Hypothalamus (tissue), 51 donors: ENCODE measurements around the gene KLF9.

Experiments used
- DNase-seq, 51 donors: peaks; one replicate each; lab custom pipeline; 2025; lab: John Stamatoyannopoulos, UW

The KLF9 gene

DNA sequence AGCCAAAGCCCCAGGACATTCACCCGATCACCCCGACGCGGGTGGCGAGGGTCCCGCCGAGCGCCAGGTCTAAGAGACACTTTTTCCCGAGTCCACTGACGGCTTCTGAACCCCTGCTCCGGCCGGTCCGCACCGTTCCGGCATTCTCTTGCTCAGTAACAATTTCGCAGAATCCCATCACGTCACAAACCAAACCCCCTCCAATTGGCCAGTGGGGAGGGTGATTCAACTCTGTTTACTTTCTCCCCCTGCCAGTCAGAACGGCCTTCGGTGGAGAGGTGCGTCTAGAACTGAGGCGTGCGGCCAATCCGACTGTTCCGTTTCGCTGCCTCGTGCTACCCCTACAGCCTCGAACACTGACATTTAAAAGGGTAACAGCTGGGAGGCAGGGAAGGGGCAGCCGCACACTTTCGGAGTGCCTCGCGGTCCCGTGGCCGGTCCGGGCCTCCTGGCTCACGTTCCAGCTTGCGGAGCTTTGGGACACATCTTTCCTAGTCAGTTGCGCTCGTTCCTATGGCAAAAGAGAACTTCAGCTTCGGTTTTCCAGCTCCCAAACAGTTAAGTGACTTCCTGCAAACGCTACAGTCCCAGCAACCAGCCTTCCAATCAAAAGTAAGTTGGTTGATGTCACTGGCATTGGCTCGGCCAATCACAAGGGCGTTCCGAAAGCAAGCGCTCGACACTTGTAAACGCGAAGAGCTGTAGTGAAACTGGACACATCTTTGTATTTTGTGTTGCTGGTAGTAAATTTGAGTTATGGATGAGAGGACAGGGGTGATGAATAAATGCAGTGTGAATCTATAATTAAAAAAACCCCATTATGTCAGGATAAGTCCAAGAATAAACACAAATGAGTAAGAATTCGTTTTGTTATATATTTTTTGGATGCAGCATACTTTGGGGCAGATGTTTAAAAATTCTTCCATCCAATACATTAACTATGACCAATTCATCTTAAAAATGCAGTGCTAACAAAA, at the start of gene KLF9:
KLF9 (minus strand) TSS at position 859 of the 977 bp plus-strand sequence. CDS start 1,294 bp downstream, outside the sequence.
- DNase-seq: peak; percentile 53 to 99 (median 90)

DNA sequence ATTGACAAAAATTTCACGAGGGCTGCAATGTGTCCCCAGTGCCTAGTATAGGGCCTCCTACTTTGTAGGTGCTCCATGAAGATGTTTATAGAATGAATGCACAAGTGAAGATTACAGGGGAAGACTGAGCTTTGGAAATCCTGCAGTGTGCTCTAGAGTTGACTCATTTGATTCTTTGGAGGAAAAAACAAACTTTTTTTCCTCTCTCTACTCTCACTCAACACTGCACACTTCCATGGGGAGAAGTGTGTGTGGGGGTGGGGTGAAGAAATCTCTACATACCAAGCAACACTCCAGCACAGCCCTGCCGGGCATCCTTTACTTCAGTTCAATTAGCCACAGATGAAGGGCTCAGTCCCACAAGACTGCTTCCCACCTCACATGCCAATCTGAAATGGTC, 49.4 kb upstream of the KLF9 start:
- DNase-seq: no peak

DNA sequence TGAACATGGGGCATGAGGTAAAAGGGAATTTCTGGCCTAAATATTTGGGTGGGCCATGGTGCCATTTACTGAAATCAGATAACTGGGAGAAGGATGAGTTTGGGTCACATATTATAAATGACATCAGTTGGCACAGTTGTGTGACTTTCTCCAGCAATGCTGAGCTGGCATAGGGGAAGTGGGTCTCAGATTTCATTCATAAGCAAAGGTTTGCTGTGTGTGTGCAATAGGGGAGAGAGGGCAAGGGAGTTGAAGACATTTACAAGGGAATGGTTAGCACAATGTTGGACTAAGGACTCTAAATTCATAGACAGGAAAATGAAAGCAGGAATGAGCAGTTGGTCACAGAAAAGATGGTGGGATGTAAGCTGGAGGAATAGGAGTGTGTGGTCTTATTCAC, 47.8 kb upstream of the KLF9 start:
- no peak for DNase-seq

DNA sequence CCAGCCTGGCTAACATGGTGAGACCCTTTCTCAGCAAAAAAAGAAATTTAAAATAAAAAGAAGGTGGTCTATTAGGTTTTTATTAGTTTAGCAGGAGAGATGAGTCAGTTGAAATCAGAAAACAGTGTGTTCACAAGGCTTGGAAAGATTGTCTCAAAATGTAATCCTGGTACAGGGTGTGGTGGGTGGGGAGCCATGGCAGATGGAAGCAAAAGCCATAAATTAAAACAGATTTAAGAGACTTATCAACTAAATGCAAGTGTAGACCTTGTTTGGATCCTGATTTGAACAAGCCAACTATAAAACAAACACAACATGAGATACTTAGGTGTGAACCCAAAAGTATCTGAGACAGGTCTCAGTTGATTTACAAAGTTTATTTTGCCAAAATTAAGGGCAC, 42.8 kb upstream of the KLF9 start:
- DNase-seq: no peak

DNA sequence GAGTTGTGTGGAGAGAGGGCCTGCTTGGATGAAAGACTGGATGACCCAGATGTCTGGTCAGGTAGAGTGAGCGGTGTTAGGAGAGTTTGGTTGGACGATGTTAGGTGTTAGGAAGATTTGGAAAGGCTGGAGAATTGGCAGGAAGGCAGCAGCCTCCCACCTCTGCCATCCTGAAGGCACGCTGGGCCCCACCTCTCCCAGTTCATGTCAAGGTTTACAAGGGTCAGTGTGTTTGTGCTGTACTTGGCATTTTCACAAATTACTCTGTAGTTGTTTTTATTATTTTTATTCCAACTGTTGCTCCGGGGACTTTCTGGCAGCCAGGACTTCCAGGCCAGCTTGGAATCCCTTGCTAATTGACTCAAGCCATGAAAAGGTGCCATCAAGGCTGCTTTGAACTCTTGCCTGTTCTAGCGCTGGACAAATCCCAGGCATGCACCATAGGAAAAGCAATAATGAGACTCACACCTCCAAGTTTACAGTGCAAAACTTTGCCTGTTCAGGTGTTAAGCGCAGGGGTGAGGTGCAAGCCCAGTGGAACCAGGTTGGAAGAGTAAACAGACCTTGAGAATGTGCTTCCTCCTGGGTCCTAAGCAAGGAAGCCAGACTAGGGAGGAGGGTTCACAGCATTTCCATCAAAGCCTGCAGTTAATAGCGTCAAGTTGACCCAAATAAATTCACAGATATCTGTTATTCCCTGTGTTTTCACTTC, 41.7 kb upstream of the KLF9 start:
- DNase-seq: no peak

DNA sequence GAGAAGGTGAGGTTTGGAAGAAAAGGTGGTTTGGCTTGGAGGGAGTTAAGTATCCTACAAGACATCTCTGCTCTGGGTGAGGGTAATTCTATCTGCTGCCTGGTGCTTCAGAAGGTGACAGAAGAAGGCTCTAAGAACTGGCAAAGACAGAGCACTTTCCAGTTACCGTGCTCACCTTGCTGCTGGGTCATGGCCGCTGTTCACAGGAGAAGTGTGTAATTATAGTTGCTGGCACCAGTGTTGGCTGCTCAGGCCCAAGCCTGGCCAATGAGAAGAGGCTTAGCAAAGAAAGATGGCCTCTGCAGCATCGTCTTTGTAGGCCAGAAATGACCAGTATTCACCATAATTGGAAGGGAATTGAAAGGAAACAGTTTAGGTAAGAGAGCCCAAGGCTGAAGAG, 37.9 kb upstream of the KLF9 start:
- no peak for DNase-seq

DNA sequence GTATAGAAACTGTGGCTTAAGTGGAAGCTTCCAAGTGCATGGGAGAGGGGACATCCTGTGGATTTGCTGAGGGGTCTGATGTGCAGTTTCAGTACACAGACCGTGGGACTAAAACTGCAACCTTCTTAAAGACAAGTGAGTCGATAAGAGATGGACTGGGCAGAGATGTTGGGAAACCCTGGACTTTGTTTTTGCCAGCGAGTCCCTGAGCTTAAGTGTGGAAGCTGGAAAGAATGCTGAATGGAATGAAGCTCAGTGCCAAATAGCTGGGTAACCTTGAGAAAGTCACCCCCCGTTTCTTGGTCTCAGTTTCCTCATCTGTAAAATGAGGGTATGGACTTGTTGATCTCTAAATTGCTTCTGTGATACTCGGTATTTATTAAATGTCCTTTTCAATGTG, 37.3 kb upstream of the KLF9 start:
- no peak for DNase-seq

DNA sequence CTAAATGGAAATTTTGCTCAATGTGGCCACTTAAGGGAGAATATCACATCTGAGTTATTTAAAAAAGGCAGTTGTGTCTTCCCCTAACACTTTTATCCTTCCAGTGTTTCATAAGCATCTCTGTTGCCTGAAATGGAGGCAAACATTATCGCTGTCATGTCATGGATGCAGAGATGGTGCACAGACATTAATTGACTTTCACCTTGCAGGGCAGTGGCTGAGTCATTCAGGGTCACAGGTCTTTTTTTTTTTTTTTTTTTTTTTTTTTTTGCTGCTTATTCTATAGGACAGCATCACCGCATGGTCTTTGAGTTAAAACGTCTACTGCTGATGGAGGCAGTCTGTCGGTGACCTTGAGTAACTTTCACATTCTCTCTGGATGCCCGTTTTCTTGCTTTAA, 36.3 kb upstream of the KLF9 start:
- no peak for DNase-seq

DNA sequence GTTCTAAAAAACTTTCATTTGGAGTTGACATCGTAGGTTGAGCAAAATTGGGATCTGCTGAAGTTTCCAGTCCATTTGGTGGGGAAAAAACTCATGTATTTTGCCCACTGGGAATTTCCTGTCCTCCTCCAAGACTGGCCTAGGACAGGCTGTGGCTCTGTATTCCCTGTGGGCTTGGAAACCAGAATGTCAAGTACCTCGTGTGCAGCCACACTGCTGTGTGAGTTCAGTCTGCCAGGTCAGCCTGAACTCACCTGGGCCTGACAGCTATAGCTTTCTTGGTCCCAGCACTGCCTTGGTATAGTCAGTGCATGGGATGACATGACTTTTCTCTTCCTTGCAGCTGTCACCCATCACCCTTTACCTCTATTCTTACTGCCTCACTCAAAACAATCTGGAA, 35.0 kb upstream of the KLF9 start:
- no peak for DNase-seq

DNA sequence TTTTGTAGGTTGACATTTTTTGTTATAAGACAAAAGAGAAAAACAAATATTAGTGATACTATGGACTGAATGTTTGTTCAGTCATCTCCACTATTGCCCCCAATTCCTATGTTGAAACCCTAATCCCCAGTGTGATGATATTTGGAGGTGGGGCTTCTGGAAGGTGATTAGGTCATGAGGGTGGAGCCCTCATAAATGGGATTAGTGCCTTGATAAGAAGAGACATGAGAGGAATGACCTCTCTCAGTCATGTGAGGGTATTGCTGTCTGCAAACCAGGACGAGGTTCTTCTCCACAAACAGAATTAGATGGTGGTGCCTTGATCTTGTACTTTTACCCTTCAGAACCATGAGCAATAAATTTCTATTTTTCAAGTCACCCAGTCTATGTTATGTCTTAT, 34.5 kb upstream of the KLF9 start:
- DNase-seq: no peak

DNA sequence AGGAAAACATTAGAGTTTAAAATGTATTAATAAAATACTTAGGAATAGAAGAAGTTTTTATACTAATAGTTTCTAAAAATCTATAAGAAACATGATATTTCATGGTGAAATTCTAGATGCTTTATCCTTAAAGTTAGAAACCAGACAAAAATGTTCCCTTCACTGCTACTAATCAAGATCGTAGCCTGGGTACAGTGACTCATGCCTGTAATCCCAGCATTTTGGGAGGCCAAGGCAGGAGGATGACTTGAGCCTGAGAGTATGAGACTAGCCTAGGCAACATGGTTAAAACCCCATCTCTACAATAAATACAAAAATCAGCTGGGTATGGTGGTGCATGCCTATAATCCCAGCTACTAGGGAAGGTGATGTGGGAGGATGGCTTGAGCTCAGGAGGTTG, 30.4 kb upstream of the KLF9 start:
- DNase-seq: no peak

DNA sequence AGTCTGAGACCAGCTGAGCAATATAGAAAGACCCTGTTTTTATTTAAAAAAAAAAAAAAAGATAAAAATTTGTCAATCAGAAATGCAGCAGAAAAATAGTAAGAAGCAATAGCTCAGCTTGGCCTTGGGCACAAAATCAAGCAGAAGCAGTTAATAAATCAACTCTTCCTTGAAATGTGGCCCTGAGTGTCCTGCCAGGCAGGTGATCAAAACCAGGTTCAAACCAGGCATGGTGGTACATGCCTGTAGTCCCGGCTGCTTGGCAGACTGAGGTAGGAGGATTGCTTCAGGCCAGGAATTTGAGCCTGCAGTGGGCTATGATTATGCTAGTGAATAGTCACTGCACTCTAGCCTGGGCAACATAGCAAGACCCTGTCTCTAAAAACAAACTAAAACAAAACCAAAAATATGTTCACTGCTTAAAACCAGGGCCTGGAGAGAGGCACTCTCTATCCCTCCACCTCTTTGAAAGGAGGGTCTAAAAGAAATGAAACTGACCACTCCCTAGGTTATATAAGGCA, 27.9 kb upstream of the KLF9 start:
- DNase-seq: no peak

DNA sequence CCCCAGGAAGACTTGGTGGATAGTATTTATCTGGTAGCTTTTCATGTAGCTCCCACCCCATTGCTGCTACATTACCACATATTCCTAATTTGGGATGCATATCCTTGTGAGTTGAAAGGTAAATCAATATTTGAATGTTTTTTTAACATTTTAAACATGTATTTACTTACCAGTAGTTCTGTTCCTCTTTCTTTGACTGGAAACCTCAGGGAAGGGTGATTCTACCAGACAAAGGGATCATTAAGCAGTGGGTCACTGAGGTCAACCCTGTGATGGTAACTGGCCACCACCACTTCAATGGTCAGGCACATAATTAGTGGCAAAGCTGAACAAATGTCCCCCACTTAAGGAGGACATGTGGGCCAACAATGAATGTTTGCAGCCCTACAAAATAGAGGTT, 27.2 kb upstream of the KLF9 start:
- no peak for DNase-seq

DNA sequence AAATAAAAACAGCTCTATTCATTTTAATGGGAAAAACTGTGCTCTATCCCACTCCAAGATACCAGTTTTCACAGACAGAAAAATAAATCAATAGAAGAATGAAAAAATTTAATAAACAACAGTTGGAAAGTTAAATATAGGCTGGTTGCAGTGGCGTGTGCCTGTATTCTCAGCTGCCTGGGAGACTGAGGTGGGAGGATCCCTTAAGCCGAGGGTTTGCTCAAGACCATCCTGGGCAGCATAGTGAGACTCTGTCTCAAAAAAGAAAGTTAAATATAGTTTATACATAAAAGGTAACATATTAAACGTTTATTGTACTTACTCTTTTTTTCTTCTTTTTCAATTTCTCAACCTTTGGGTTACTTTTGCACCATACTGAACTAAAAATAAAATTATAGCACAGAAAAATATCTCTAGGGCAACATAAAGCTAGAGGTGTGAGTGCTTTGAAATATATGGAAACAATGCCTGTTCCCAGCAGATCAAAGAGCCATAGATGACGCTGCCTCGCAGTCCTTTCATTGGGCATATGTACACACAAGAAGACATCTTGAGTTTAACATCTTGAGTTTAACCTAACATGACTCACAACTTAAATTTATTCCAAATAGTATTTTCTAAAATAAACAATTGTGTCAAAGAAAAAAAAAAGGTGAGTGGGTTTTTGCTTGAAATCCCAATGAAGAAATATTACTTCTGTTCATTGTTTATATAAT, 25.7 kb upstream of the KLF9 start:
- no peak for DNase-seq

DNA sequence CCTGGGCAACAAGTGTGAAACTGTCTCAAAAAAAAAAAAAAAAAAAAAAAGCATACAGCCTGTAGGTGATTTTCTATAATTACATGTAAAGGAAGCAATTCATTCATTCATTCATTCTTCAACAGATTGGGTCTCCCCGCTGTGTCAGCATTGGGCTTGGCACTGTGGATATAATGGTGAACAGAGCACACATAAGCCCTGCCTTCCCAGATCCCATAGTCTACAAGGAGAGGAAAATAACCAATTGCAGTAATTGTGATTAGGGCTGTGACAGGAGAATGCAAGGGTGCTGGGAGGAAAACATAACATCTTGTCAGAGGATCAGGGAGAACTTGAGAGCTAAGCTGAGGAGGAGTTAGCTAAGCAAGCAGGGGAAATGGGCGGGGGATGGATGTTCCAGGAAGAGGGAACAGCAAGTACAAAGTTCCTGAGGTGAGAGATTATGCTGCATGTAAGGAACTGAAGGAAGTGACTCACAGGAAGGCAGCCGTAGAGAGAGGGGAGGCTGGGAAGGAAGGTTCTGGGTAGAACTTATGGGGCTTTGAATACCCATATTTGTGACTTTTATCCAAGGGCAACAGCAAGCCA, 24.0 kb upstream of the KLF9 start:
- peak in 2 of 51 donors; percentile 6 to 17 for DNase-seq

DNA sequence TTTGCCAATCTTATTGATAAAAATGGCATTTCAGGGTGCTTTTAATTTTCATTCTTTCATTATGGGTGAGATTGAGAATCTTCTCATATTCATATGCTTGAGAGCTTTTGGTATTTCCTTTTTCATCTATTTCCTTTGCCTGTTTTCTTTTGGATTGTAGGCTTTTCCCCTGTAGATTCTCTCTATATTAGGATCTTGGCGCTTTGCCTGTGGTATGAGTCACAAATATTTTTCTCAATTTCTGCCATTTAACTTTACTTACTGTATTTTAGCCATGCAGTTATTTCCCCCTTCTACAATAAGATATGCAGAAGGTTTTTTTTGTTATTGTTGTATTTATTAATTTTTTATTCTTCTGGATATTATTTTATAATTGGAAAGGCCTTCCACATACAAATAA, 21.5 kb upstream of the KLF9 start:
- DNase-seq: no peak

DNA sequence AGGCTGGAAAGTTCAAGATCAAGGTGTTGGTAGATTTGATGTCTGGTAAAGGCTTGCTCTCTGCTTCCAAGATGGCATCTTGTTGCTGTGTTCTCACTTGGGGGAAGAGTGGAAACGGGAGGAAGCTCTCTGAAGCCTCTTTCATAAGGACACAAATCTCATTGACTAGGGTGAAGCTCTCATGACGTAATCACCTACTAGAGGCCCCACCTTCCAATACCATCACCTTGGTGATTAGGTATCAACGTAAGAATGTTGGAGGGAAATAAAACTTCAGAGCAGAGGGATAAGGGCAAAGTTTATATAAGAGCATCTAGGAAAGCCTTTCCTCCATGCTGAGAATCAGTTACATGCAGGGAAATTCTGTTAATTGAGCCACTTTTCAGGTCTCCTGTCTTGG, 15.4 kb upstream of the KLF9 start:
- DNase-seq: no peak

DNA sequence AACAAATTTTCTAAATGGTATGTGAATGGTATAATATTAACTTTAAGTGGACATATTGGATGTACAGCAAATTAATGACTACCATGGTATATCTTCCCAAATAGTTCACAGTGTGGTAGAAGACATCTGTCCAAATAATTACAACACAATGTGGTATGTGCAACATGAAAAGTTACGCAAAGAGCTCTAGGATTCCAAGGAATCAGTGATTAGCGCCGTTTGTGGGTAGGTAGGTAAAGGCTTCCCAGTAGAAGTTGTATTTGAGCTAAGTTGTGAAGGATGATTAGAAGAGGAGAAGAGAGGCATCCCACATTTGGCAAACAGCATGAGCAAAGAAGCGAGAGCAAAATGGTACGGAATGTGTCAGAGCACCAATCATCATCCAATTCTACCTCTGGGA, 14.3 kb upstream of the KLF9 start:
- DNase-seq: no peak

DNA sequence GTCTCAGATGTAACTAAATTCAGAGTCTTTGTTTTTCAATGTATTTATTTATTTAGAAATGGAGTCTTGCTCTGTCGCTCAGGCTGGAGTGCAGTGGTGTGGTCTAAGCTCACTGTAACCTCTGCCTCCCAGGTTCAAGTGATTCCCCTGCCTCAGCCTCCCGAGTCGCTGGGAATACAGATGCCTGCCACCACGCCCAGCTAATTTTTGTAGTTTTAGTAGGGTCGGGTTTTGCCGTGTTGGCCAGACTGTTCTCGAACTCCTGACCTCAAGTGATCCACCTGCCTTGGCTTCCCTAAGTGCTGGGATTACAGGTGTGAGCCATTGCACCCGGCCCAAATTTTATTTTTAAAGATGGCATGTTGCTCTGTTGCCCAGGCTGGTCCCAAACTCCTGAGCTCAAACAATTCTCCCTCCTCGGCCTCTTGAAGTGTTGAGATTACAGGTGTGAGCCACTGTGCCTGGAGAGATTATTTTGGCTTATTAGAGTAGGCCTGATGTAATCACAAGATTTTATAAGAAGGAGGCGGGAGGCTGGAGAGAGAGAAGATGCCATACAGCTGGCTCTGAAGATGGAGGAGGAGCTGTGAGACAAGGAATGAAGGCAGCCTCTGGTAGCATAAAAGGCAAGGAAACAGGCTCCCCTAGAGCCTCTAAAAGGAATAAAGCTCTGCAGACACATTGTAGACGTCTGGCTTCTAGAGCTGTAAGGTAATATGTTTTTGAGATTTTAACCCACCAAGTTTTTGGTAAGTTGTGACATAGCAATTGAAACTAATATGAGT, 12.9 kb upstream of the KLF9 start:
- DNase-seq: no peak

DNA sequence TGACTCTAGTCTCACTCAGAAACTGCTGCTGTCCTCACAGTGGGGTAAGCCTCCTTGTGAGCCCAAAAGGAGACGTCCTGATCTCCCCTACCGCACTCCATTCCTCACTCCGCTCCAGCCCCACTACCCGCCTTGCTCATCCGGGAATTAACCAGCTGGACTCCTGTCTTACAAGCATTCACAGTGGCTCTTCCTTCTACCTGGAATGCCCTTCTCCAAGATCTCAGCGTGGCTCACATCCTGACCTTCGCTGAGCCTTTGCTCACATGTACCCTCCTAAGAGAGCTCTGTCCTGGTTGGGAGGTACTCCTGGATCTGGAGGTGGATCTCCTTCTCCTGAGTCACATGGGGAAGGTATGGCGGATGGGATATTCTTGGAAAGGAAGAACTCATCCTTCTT, 10.7 kb upstream of the KLF9 start:
- DNase-seq: no peak
